K562 (cell line): ENCODE data around the gene LATS2. TPM values are rescaled to one million over a fixed set of nuclear protein-coding genes. Genes with fewer than 3 reads are reported as not detected.

Source experiments
- ATAC-seq: fragments of 200-7000 bp; cut with Tn5 transposase; 3 replicates; pipeline ENCODE4 v1.9.1; 2020; ENCODE audit warnings: moderate library complexity
- BruUV-seq: library from RNA; stranded (reverse); fragments of 400-500 nt; replicated peaks from 2 replicates; lab custom pipeline; 2021; lab: Mats Ljungman, UMichigan
- CTCF ChIA-PET: fragments of 300-600 bp; formaldehyde crosslinking; extraction: SDS; loops from one replicate; lab custom pipeline; 2021; ENCODE audit warnings: low intra/inter-chr PET ratio; lab: Yijun Ruan, JAX
- POLR2A ChIA-PET: fragments of 300-600, 350-650 bp; sonication (Branson Sonifier 250); formaldehyde crosslinking; extraction: SDS; loops from one replicate; lab custom pipeline; 2021; ENCODE audit warnings: antibody characterized with exemption, inconsistent platforms; lab: Yijun Ruan, JAX
- DNase-seq, 4 experiments: peaks; one replicate each; pipeline versions ENCODE4 v3.0.0 to v3.0.0-alpha.2; 2011 to 2018; ENCODE audit warnings: low spot score in 3 of 4, mixed read lengths in 3 of 4; ENCODE audit errors: extremely low read depth in 1 of 4
- FAIRE-seq: peaks from 2 replicates; lab custom pipeline; 2011; peaks lifted over from hg19 to GRCh38; lab: Jason Lieb, UNC
- H2AFZ ChIP-seq: 2 replicates; pipeline ENCODE4 v1.6.0; 2011; ENCODE audit warnings: low read depth, low read length, control low read depth, inconsistent platforms
- H3K27ac ChIP-seq: fragments of 200-600 bp; 3 replicates; pipeline ENCODE4 v1.8.0; 2011; ENCODE audit warnings: low read depth, mild to moderate bottlenecking, control low read depth, inconsistent platforms, low read length, moderate library complexity, mixed read lengths; ENCODE audit errors: extremely low read depth
- H3K27me3 ChIP-seq, 2 experiments: fragments of 300-600 bp in 1 of 2; 2 replicates in 1 of 2; 3 replicates in 1 of 2; pipeline versions ENCODE4 v1.6.0 to v1.8.0; 2011; ENCODE audit warnings: inconsistent platforms in 2 of 2, low read length in 2 of 2, mild to moderate bottlenecking in 1 of 2, mixed read lengths in 1 of 2, moderate library complexity in 1 of 2; ENCODE audit not compliant: control insufficient read depth in 2 of 2, insufficient read depth in 2 of 2
- H3K36me3 ChIP-seq: fragments of 300-600 bp; 3 replicates; pipeline ENCODE4 v1.8.0; 2011; ENCODE audit warnings: mild to moderate bottlenecking, low read length, inconsistent platforms; ENCODE audit not compliant: control insufficient read depth, insufficient read depth
- H3K4me1 ChIP-seq, 2 experiments: fragments of 200-600 bp in 1 of 2; replicated peaks in 1 of 2; 2 replicates in 1 of 2; 3 replicates in 1 of 2; pipeline versions ENCODE4 v1.5.1 to v1.8.0; 2011; ENCODE audit warnings: inconsistent platforms in 2 of 2, low read length in 2 of 2, mild to moderate bottlenecking in 1 of 2, mixed read lengths in 1 of 2, moderate library complexity in 1 of 2; ENCODE audit not compliant: control insufficient read depth in 2 of 2, insufficient read depth in 2 of 2
- H3K4me2 ChIP-seq: 2 replicates; pipeline ENCODE4 v1.6.1; 2011; ENCODE audit warnings: low read length, control low read depth, inconsistent platforms, mixed read lengths; ENCODE audit not compliant: insufficient read depth
- H3K4me3 ChIP-seq: fragments of 200-600 bp; sonication (generic), shearing (Covaris generic); 2 replicates; pipeline ENCODE4 v1.5.1; 2016; ENCODE audit warnings: control low read depth, inconsistent platforms
- H3K79me2 ChIP-seq: fragments of 200-600 bp; 3 replicates; pipeline ENCODE4 v1.8.0; 2011; ENCODE audit warnings: low read length, inconsistent platforms; ENCODE audit not compliant: control insufficient read depth, insufficient read depth
- H3K9ac ChIP-seq, 2 experiments: 2 replicates each; pipeline versions ENCODE4 v1.6.0 to v1.6.1; 2011; ENCODE audit warnings: low read depth in 2 of 2, low read length in 2 of 2, control low read depth in 1 of 2, inconsistent platforms in 1 of 2, mild to moderate bottlenecking in 1 of 2, mixed read lengths in 1 of 2; ENCODE audit not compliant: insufficient read depth in 1 of 2
- H3K9me1 ChIP-seq: one replicate; pipeline ENCODE4 v1.6.0; 2011; ENCODE audit warnings: inconsistent platforms, mild to moderate bottlenecking, low read length, moderate library complexity; ENCODE audit not compliant: control insufficient read depth, insufficient read depth
- H3K9me3 ChIP-seq: replicated peaks from 2 replicates; pipeline ENCODE4 v1.5.1; 2011; ENCODE audit warnings: low read depth, low read length, inconsistent platforms; ENCODE audit not compliant: control insufficient read depth, insufficient read depth
- H4K20me1 ChIP-seq: replicated peaks from 2 replicates; pipeline ENCODE4 v1.6.1; 2011; ENCODE audit warnings: low read length, inconsistent platforms, mixed read lengths; ENCODE audit not compliant: control insufficient read depth, insufficient read depth
- NFIC ChIP-seq: fragments of 450-650 bp; IDR thresholded peaks from 2 replicates; pipeline ENCODE4 v1.6.1; 2017; ENCODE audit warnings: mild to moderate bottlenecking, inconsistent platforms
- WGBS: fragments of 100-300 bp; shearing (Covaris generic); methylation state at CpG from one replicate; pipeline ENCODE4 v1.1.6; 2016; ENCODE audit warnings: low coverage, mixed read lengths; ENCODE audit not compliant: insufficient coverage; ENCODE audit errors: missing lambda C conversion rate; 5-methylcytosine and 5-hydroxymethylcytosine counted together
- in situ Hi-C: fragments of 300-500 bp; cut with MboI; formaldehyde crosslinking; loops from 4 replicates; pipeline ENCODE4 v1.15.0; 2018; ENCODE audit warnings: inconsistent platforms, mixed read lengths
- intact Hi-C: fragments of 100-400 bp; cut with micrococcal nuclease; formaldehyde crosslinking; loops from 2 replicates; pipeline ENCODE4 v1.14.2; 2022
- polyA plus RNA-seq, 8 experiments: library from polyadenylated mRNA; depleted of rRNA in 4 of 8; stranded (reverse) in 5 of 8; unstranded in 3 of 8; fragments of >200 nt; fragmentation: Nextera tagmentation in 2 of 8; fragmentation: Illumina TruSeq in 1 of 8; extraction: Ambion mirVana in 2 of 8; extraction: Trizol in 1 of 8; gene quantifications; 2 replicates each; pipeline versions ENCODE4 v1.2.1 to v1.2.3, GENCODE V29; 2011 to 2014; ENCODE audit warnings: inconsistent platforms in 1 of 8, missing spikeins in 1 of 8
- small RNA-seq: library from RNA; depleted of rRNA; stranded (forward); fragments of <200 nt; gene quantifications from one replicate; pipeline ENCODE3, GENCODE V24; 2014
- total RNA-seq, 7 experiments: library from RNA; depleted of rRNA in 6 of 7; stranded (reverse); fragments of >200 nt in 6 of 7; fragmentation: Illumina TruSeq in 2 of 7; extraction: Trizol in 2 of 7; gene quantifications; 2 replicates each; pipeline versions ENCODE4 v1.2.1 to v1.2.3, GENCODE V29; 2011 to 2021; ENCODE audit warnings: low replicate concordance in 1 of 7

The LATS2 gene
- total and polyA plus RNA-seq, 9 of the 15 experiments (the other 6 are each of a cell fraction or from before 2014, with no cell fraction given): 0.18 to 3.7 (median 0.76) TPM

GRCh38 chr13:20923272-20923671 is 138.1 kb downstream of the LATS2 start:
- Histone ChIP-seq H3K9me3 (no peaks in the 10 kb centered on the region), H3K4me1 (no peaks in the 10 kb centered on the region), H3K36me3 (no peaks in the 10 kb centered on the region), H3K4me3 (no peak overlapping the region), H3K4me2 (no peak overlapping the region; the same call in 1 of the 2 replicates), H3K79me2 (no peaks in the 10 kb centered on the region), H3K27me3 (no peaks in the 10 kb centered on the region), H2AFZ (no peak overlapping the region), H4K20me1 (no peaks in the 10 kb centered on the region), H3K9ac (no peak overlapping the region), H3K27ac (no peak overlapping the region), H3K9me1 (no peaks in the 10 kb centered on the region)
- in situ Hi-C loops (loop anchor here (10.0 kb wide), 1 partner anchor 208 kb away; no protein-coding TSS in a partner anchor), intact Hi-C loops (no loop called here)
- FAIRE-seq (no peak), DNase-seq (peak in 1 of 4 experiments; percentile 21), ATAC-seq (peak; percentile 68)
- BruUV-seq: no TSS peak
- no peak for TF ChIP-seq NFIC
- WGBS: 16% methylated on average over 4 of the region's 4 CpGs
- POLR2A ChIA-PET: interaction anchor here (0.7 kb wide), 1 partner anchor 144 kb away, joined by 3 read pairs; no protein-coding TSS in a partner anchor
- CTCF ChIA-PET: interaction anchor here (0.7 to 1.0 kb wide), 2 partner anchors 211 to 431 kb away, joined by 3 to 4 read pairs; no protein-coding TSS in a partner anchor

Small RNA genes within 50 kb of the gene (small RNA-seq; reads per million reads assigned to genes)
- not detected for gene PPIAP27
- gene RNU4-9P: not detected

Other genes starting within 250 kb of the LATS2 start
- gene XPO4, start 158.8 kb downstream of the LATS2 start, total RNA-seq (2014; rRNA removed): 16.5 and 17.1 TPM in 2 replicates
- 25.1 and 26.0 TPM in 2 replicates for gene XPO4, start 158.8 kb downstream of the LATS2 start, total RNA-seq (2014; rRNA removed; fragmentation: Illumina TruSeq; extraction: Trizol)
- gene XPO4, start 158.8 kb downstream of the LATS2 start, total RNA-seq (2015; rRNA removed; fragmentation: Illumina TruSeq; extraction: Trizol): 19.3 and 21.4 TPM in 2 replicates
- gene XPO4, start 158.8 kb downstream of the LATS2 start, total RNA-seq (2021): 19.7 and 20.5 TPM in 2 replicates
- 12.9 and 19.1 TPM in 2 replicates for gene XPO4, start 158.8 kb downstream of the LATS2 start, polyA plus RNA-seq (2011; rRNA removed)
- 14.2 and 17.5 TPM in 2 replicates for gene XPO4, start 158.8 kb downstream of the LATS2 start, polyA plus RNA-seq (2014; fragmentation: Illumina TruSeq; extraction: Trizol)
- gene XPO4, start 158.8 kb downstream of the LATS2 start, polyA plus RNA-seq (2014; fragmentation: Nextera tagmentation; extraction: Ambion mirVana): 1 to 10 TPM; 5.5 to 6.3 TPM
- 11.3 and 11.8 TPM in 2 replicates for gene XPO4, start 158.8 kb downstream of the LATS2 start, polyA plus RNA-seq (2014; rRNA removed)
- 26.2 and 38.0 TPM in 2 replicates for gene SAP18, start 78.5 kb upstream of the LATS2 start, total RNA-seq (2014; rRNA removed)
- gene SAP18, start 78.5 kb upstream of the LATS2 start, total RNA-seq (2014; rRNA removed; fragmentation: Illumina TruSeq; extraction: Trizol): 82.9 and 107 TPM in 2 replicates
- gene SAP18, start 78.5 kb upstream of the LATS2 start, total RNA-seq (2015; rRNA removed; fragmentation: Illumina TruSeq; extraction: Trizol): 57.2 and 58.6 TPM in 2 replicates
- 179 and 180 TPM in 2 replicates for gene SAP18, start 78.5 kb upstream of the LATS2 start, total RNA-seq (2021)
- gene SAP18, start 78.5 kb upstream of the LATS2 start, polyA plus RNA-seq (2011; rRNA removed): 74.1 and 98.6 TPM in 2 replicates
- gene SAP18, start 78.5 kb upstream of the LATS2 start, polyA plus RNA-seq (2014; fragmentation: Illumina TruSeq; extraction: Trizol): 39.6 and 50.3 TPM in 2 replicates
- 100 to 1,000 TPM; 311 to 363 TPM for gene SAP18, start 78.5 kb upstream of the LATS2 start, polyA plus RNA-seq (2014; fragmentation: Nextera tagmentation; extraction: Ambion mirVana)
- gene SAP18, start 78.5 kb upstream of the LATS2 start, polyA plus RNA-seq (2014; rRNA removed): 56.1 and 66.1 TPM in 2 replicates
- gene SKA3, start 115.0 kb upstream of the LATS2 start, total RNA-seq (2014; rRNA removed): 17.0 and 23.9 TPM in 2 replicates
- gene SKA3, start 115.0 kb upstream of the LATS2 start, total RNA-seq (2014; rRNA removed; fragmentation: Illumina TruSeq; extraction: Trizol): 29.9 and 30.7 TPM in 2 replicates
- 31.0 and 33.3 TPM in 2 replicates for gene SKA3, start 115.0 kb upstream of the LATS2 start, total RNA-seq (2015; rRNA removed; fragmentation: Illumina TruSeq; extraction: Trizol)
- 29.5 and 35.9 TPM in 2 replicates for gene SKA3, start 115.0 kb upstream of the LATS2 start, total RNA-seq (2021)
- gene SKA3, start 115.0 kb upstream of the LATS2 start, polyA plus RNA-seq (2011; rRNA removed): 30.5 and 38.5 TPM in 2 replicates
- 42.0 and 53.3 TPM in 2 replicates for gene SKA3, start 115.0 kb upstream of the LATS2 start, polyA plus RNA-seq (2014; fragmentation: Illumina TruSeq; extraction: Trizol)
- 10 to 100 TPM; 17.7 to 25.8 TPM for gene SKA3, start 115.0 kb upstream of the LATS2 start, polyA plus RNA-seq (2014; fragmentation: Nextera tagmentation; extraction: Ambion mirVana)
- gene SKA3, start 115.0 kb upstream of the LATS2 start, polyA plus RNA-seq (2014; rRNA removed): 30.8 and 32.3 TPM in 2 replicates
- 40.4 and 61.8 TPM in 2 replicates for gene MRPL57, start 115.1 kb upstream of the LATS2 start, total RNA-seq (2014; rRNA removed)
- 10.0 and 10.3 TPM in 2 replicates for gene MRPL57, start 115.1 kb upstream of the LATS2 start, total RNA-seq (2014; rRNA removed; fragmentation: Illumina TruSeq; extraction: Trizol)
- 15.3 and 15.7 TPM in 2 replicates for gene MRPL57, start 115.1 kb upstream of the LATS2 start, total RNA-seq (2015; rRNA removed; fragmentation: Illumina TruSeq; extraction: Trizol)
- 18.0 and 18.9 TPM in 2 replicates for gene MRPL57, start 115.1 kb upstream of the LATS2 start, total RNA-seq (2021)
- 12.6 and 15.9 TPM in 2 replicates for gene MRPL57, start 115.1 kb upstream of the LATS2 start, polyA plus RNA-seq (2011; rRNA removed)
- 8.3 and 11.4 TPM in 2 replicates for gene MRPL57, start 115.1 kb upstream of the LATS2 start, polyA plus RNA-seq (2014; fragmentation: Illumina TruSeq; extraction: Trizol)
- gene MRPL57, start 115.1 kb upstream of the LATS2 start, polyA plus RNA-seq (2014; fragmentation: Nextera tagmentation; extraction: Ambion mirVana): 10 to 100 TPM in 1 of 2 experiments, 1 to 10 TPM in 1; 6.5 to 12.5 TPM
- 25.3 and 29.5 TPM in 2 replicates for gene MRPL57, start 115.1 kb upstream of the LATS2 start, polyA plus RNA-seq (2014; rRNA removed)